K562 (cell line): Measurements from ENCODE around the gene RPL26. TPM values are rescaled to one million over a fixed set of nuclear protein-coding genes. Genes with fewer than 3 reads are reported as not detected.
A peak's percentile ranks its signal among the peaks of the same experiment; 100 is the strongest.

Source experiments
- ARNT ChIP-seq, 2 experiments: fragments of 450-650 bp; IDR thresholded peaks; 2 replicates each; pipeline ENCODE4 v1.6.1; 2016; ENCODE audit warnings: mild to moderate bottlenecking in 1 of 2
- CBX1 ChIP-seq: sonication (generic); IDR thresholded peaks from 2 replicates; pipeline ENCODE4 v1.6.1; 2016; ENCODE audit warnings: antibody characterized with exemption, low read depth, mild to moderate bottlenecking
- CCNT2 ChIP-seq: IDR thresholded peaks from 2 replicates; pipeline ENCODE4 v1.6.1; 2011; ENCODE audit warnings: borderline replicate concordance, low read depth, mild to moderate bottlenecking, moderate library complexity, mixed read lengths, low read length; ENCODE audit not compliant: insufficient read length; ENCODE audit errors: extremely low read depth
- FOXA3 ChIP-seq, 2 experiments: fragments of 450-650 bp in 1 of 2; sonication (generic) in 1 of 2; formaldehyde crosslinking; IDR thresholded peaks in 1 of 2; conservative IDR thresholded peaks in 1 of 2; 2 replicates each; pipeline versions ENCODE4 v1.4.0 to v1.8.0; 2020 to 2022; ENCODE audit warnings: mild to moderate bottlenecking in 2 of 2, missing genetic modification reagents in 1 of 2
- GATA2 ChIP-seq: sonication (generic); formaldehyde crosslinking; IDR thresholded peaks from 2 replicates; pipeline ENCODE4 v1.4.0; 2020; ENCODE audit warnings: mild to moderate bottlenecking, missing genetic modification reagents
- HDGF ChIP-seq: fragments of 450-650 bp; IDR thresholded peaks from 2 replicates; pipeline ENCODE4 v1.6.1; 2016
- HINFP ChIP-seq: fragments of 450-650 bp; conservative IDR thresholded peaks from 2 replicates; pipeline ENCODE4 v1.6.1; 2016; ENCODE audit warnings: missing genetic modification characterization, low read depth, mild to moderate bottlenecking, control low read depth, missing compliant biosample characterization
- IRF2 ChIP-seq: sonication (generic); formaldehyde crosslinking; IDR thresholded peaks from 2 replicates; pipeline ENCODE4 v1.8.1; 2022; ENCODE audit warnings: mild to moderate bottlenecking, missing genetic modification reagents
- MTA1 ChIP-seq: fragments of 450-650 bp; IDR thresholded peaks from 2 replicates; pipeline ENCODE4 v1.6.1; 2017; ENCODE audit warnings: borderline replicate concordance
- NFRKB ChIP-seq: fragments of 450-650 bp; IDR thresholded peaks from 2 replicates; pipeline ENCODE4 v1.6.1; 2016; ENCODE audit warnings: low read depth
- NR4A1 ChIP-seq, 2 experiments: fragments of 250-450 bp in 1 of 2; fragments of 450-650 bp in 1 of 2; sonication (Bioruptor Pico) in 1 of 2; IDR thresholded peaks; 2 replicates each; pipeline versions ENCODE4 v1.4.0 to v1.6.1; 2016 to 2020; ENCODE audit warnings: mild to moderate bottlenecking in 2 of 2, missing compliant biosample characterization in 1 of 2, missing genetic modification characterization in 1 of 2, moderate library complexity in 1 of 2
- PRDM10 ChIP-seq: fragments of 450-650 bp; IDR thresholded peaks from 2 replicates; pipeline ENCODE4 v1.6.1; 2018; ENCODE audit not compliant: partially characterized antibody
- RCOR1 ChIP-seq, 2 experiments: IDR thresholded peaks; 2 replicates each; pipeline ENCODE4 v1.6.1; 2012; ENCODE audit warnings: low read depth in 2 of 2, low read length in 2 of 2, borderline replicate concordance in 1 of 2, improper control_type of control experiment in 1 of 2
- STAT5B ChIP-seq: fragments of 250-450 bp; sonication (Bioruptor Pico); IDR thresholded peaks from 2 replicates; pipeline ENCODE4 v1.8.0; 2021; ENCODE audit warnings: mild to moderate bottlenecking, inconsistent platforms
- TAF7 ChIP-seq: fragments of 450-650 bp; IDR thresholded peaks from 2 replicates; pipeline ENCODE4 v1.6.1; 2016; ENCODE audit warnings: missing genetic modification characterization, missing compliant biosample characterization
- ZKSCAN8 ChIP-seq: fragments of 200-800 bp; sonication (Bioruptor generic); IDR thresholded peaks from 2 replicates; pipeline ENCODE4 v1.6.1; 2016; ENCODE audit warnings: missing genetic modification characterization, missing compliant biosample characterization
- ZNF134 ChIP-seq: fragments of 250-450 bp; sonication (Bioruptor Pico); conservative IDR thresholded peaks from 2 replicates; pipeline ENCODE4 v1.4.0; 2020
- ZNF507 ChIP-seq: conservative IDR thresholded peaks from 2 replicates; pipeline ENCODE4 v1.6.1; 2017; ENCODE audit warnings: missing genetic modification characterization, missing compliant biosample characterization
- polyA plus RNA-seq, 8 experiments: library from polyadenylated mRNA; depleted of rRNA in 4 of 8; stranded (reverse) in 5 of 8; unstranded in 3 of 8; fragments of >200 nt; fragmentation: Nextera tagmentation in 2 of 8; fragmentation: Illumina TruSeq in 1 of 8; extraction: Ambion mirVana in 2 of 8; extraction: Trizol in 1 of 8; gene quantifications; 2 replicates each; pipeline versions ENCODE4 v1.2.1 to v1.2.3, GENCODE V29; 2011 to 2014; ENCODE audit warnings: inconsistent platforms in 1 of 8, missing spikeins in 1 of 8
- total RNA-seq, 7 experiments: library from RNA; depleted of rRNA in 6 of 7; stranded (reverse); fragments of >200 nt in 6 of 7; fragmentation: Illumina TruSeq in 2 of 7; extraction: Trizol in 2 of 7; gene quantifications; 2 replicates each; pipeline versions ENCODE4 v1.2.1 to v1.2.3, GENCODE V29; 2011 to 2021; ENCODE audit warnings: low replicate concordance in 1 of 7
- TF ChIP-seq, protein P1 (sequence below): fragments of 450-650 bp; IDR thresholded peaks from 2 replicates; pipeline ENCODE4 v1.6.1; 2016

The RPL26 gene
- total and polyA plus RNA-seq, 9 of the 15 experiments (the other 6 are each of a cell fraction or from before 2014, with no cell fraction given) = 1,474 to 4,074 (median 2,904) TPM

GRCh38 chr17:8420041-8420934, 37.3 kb upstream of the RPL26 start (continued):
- TF ChIP-seq, protein P1, sequence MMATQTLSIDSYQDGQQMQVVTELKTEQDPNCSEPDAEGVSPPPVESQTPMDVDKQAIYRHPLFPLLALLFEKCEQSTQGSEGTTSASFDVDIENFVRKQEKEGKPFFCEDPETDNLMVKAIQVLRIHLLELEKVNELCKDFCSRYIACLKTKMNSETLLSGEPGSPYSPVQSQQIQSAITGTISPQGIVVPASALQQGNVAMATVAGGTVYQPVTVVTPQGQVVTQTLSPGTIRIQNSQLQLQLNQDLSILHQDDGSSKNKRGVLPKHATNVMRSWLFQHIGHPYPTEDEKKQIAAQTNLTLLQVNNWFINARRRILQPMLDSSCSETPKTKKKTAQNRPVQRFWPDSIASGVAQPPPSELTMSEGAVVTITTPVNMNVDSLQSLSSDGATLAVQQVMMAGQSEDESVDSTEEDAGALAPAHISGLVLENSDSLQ = peak; percentile 80
- TF ChIP-seq STAT5B (CRISPR knock-in tag) = no peak
- TF ChIP-seq GATA2 (CRISPR knock-in tag) = peak; percentile 61; the same call in 1 of the 2 replicates
- TF ChIP-seq RCOR1 (IDR thresholded peaks at IDR 0.05; ENCODE audit: borderline replicate concordance in 1 of 2, low read depth in 2 of 2, low read length in 2 of 2) = peak; percentile 55 to 86; a peak in 3 of 4 replicates
- TF ChIP-seq IRF2 = no peak
- TF ChIP-seq NFRKB = 0 out of 2 replicates have a peak, but pooled peaks have one; percentile 26
- no peak for TF ChIP-seq ZKSCAN8 (CRISPR knock-in tag)
- peak; percentile 73 for TF ChIP-seq CCNT2
- TF ChIP-seq HINFP (tag) = no peak
- no peak for TF ChIP-seq ZNF507 (tag)
- TF ChIP-seq ARNT (IDR thresholded peaks at IDR 0.05) = peak; percentile 26 to 87; a peak in 3 of 4 replicates
- TF ChIP-seq MTA1 = no peak
- 0 out of 2 replicates have a peak, but pooled peaks have one; percentile 61 for TF ChIP-seq HDGF
- no peak for TF ChIP-seq NR4A1 (CRISPR knock-in tag; IDR thresholded peaks at IDR 0.05)
- peak; percentile 17; the same call in 1 of the 2 replicates for TF ChIP-seq NR4A1 (tag; IDR thresholded peaks at IDR 0.05)
- TF ChIP-seq PRDM10 = no peak
- TF ChIP-seq FOXA3 (CRISPR knock-in tag; conservative IDR thresholded peaks at IDR 0.05 in 1 of 2, IDR thresholded peaks at IDR 0.05 in 1 of 2) = peak; percentile 80 to 90
- TF ChIP-seq TAF7 (tag) = no peak
- TF ChIP-seq CBX1 = no peak
- TF ChIP-seq ZNF134 (CRISPR knock-in tag) = no peak
